Activated CD8-positive, alpha-beta memory T cell treated with anti-CD3 and anti-CD28 coated beads, Interleukin-2, amount 50 U/mL, for 1 hour (primary cell): ENCODE measurements around the gene ACAD8.

Experiments
- DNase-seq: peaks from one replicate; pipeline ENCODE4 v3.0.0-alpha.2; 2020; ENCODE audit errors: extremely low read depth

Gene ACAD8

GRCh38 chr11:134253188-134253993, at the start of gene ACAD8, which contains the start of gene THYN1:
ACAD8 (plus strand) TSS chr11:134253568; CDS start chr11:134253601, 33 bp downstream.
THYN1 (minus strand) TSS chr11:134253352; CDS start chr11:134252882, 470 bp downstream.
- peak; percentile 91 for DNase-seq

GRCh38 chr11:134205729-134206128, 47.6 kb upstream of the ACAD8 start:
- no peak for DNase-seq

- no peak for DNase-seq
Observed at GRCh38 chr11:134206185-134206584, 47.2 kb upstream of the ACAD8 start.

- DNase-seq, result peak; percentile 26
Observed at GRCh38 chr11:134207538-134208239, 45.7 kb upstream of the ACAD8 start.

- DNase-seq, result no peak
Observed at GRCh38 chr11:134215836-134216235, 37.5 kb upstream of the ACAD8 start.

- DNase-seq, result no peak
Observed at GRCh38 chr11:134216816-134217215, 36.6 kb upstream of the ACAD8 start.

GRCh38 chr11:134223121-134223520, 30.2 kb upstream of the ACAD8 start:
- no peak for DNase-seq

- peak; percentile 86 for DNase-seq
Observed at GRCh38 chr11:134223836-134224709, 29.3 kb upstream of the ACAD8 start, which contains the start of the genes NCAPD3 and VPS26B. NCAPD3 (minus strand) TSS chr11:134223967; CDS start chr11:134223926, 41 bp downstream. VPS26B (plus strand) TSS chr11:134224671; CDS start chr11:134225123, 452 bp downstream.

- no peak for DNase-seq
Observed at GRCh38 chr11:134224710-134225664, 28.4 kb upstream of the ACAD8 start.

GRCh38 chr11:134226806-134227325, 26.5 kb upstream of the ACAD8 start:
- DNase-seq, result no peak

GRCh38 chr11:134228625-134229024, 24.7 kb upstream of the ACAD8 start:
- no peak for DNase-seq

GRCh38 chr11:134229126-134229790, 24.1 kb upstream of the ACAD8 start:
- DNase-seq, result no peak

- no peak for DNase-seq
Observed at GRCh38 chr11:134230339-134230738, 23.0 kb upstream of the ACAD8 start.

GRCh38 chr11:134231958-134232659, 21.3 kb upstream of the ACAD8 start:
- no peak for DNase-seq

GRCh38 chr11:134233729-134234179, 19.6 kb upstream of the ACAD8 start:
- DNase-seq, result no peak

GRCh38 chr11:134235399-134235798, 18.0 kb upstream of the ACAD8 start:
- no peak for DNase-seq

GRCh38 chr11:134236834-134237556, 16.4 kb upstream of the ACAD8 start:
- no peak for DNase-seq

- no peak for DNase-seq
Observed at GRCh38 chr11:134237557-134237922, 15.8 kb upstream of the ACAD8 start.
